Stimulated activated CD8-positive, alpha-beta memory T cell treated with anti-CD3 and anti-CD28 coated beads, Interleukin-2, amount 100 ng/mL, for 48 hours (primary cell): ENCODE data around the gene CTIF.
A peak's percentile ranks its signal among the peaks of the same experiment; 100 is the strongest.

Source experiments
- DNase-seq, 2 donors: peaks; one replicate each; pipeline ENCODE4 v3.0.0-alpha.2; 2020; ENCODE audit warnings: low read depth in 2 of 2

The CTIF gene

GRCh38 chr18:48886520-48887293 lies 347.9 kb downstream of the CTIF start:
- no peak for DNase-seq

- DNase-seq = no peak
Observed at GRCh38 chr18:48887294-48887904, 348.6 kb downstream of the CTIF start.

- DNase-seq = no peak
Observed at GRCh38 chr18:48887905-48888772, 349.3 kb downstream of the CTIF start.

- DNase-seq = no peak
Observed at GRCh38 chr18:48888773-48889080, 349.9 kb downstream of the CTIF start.

GRCh38 chr18:48889115-48889941 lies 350.5 kb downstream of the CTIF start:
- DNase-seq = no peak

GRCh38 chr18:48889981-48890762 lies 351.3 kb downstream of the CTIF start:
- DNase-seq = no peak

GRCh38 chr18:48891721-48892120 lies 352.9 kb downstream of the CTIF start:
- DNase-seq = no peak

- no peak for DNase-seq
Observed at GRCh38 chr18:48892146-48892855, 353.5 kb downstream of the CTIF start.

- DNase-seq = no peak
Observed at GRCh38 chr18:48893061-48893607, 354.3 kb downstream of the CTIF start.

- no peak for DNase-seq
Observed at GRCh38 chr18:48893608-48894600, 355.1 kb downstream of the CTIF start.

GRCh38 chr18:48894799-48895346 lies 356.0 kb downstream of the CTIF start:
- no peak for DNase-seq

GRCh38 chr18:48896326-48896874 lies 357.6 kb downstream of the CTIF start:
- no peak for DNase-seq

- DNase-seq = peak in 1 of 2 donors; percentile 32
Observed at GRCh38 chr18:48896875-48897511, 358.2 kb downstream of the CTIF start.

GRCh38 chr18:48897531-48897930 lies 358.7 kb downstream of the CTIF start:
- no peak for DNase-seq

- no peak for DNase-seq
Observed at GRCh38 chr18:48898521-48898920, 359.7 kb downstream of the CTIF start.

- no peak for DNase-seq
Observed at GRCh38 chr18:48899558-48900174, 360.8 kb downstream of the CTIF start.

GRCh38 chr18:48900469-48900868 lies 361.6 kb downstream of the CTIF start:
- DNase-seq = no peak
